GM12878 (cell line): ENCODE results near the gene PPT1.

Source experiments
- CEBPZ ChIP-seq: fragments of 150-350 bp; IDR thresholded peaks from 2 replicates; pipeline ENCODE4 v1.6.1; 2016; ENCODE audit warnings: low read depth, low read length
- CTCF ChIP-seq, 3 experiments: IDR thresholded peaks in 2 of 3; conservative IDR thresholded peaks in 1 of 3; 2 replicates each; pipeline ENCODE4 v1.5.1; 2011; ENCODE audit warnings: low read depth in 3 of 3, low read length in 3 of 3, mild to moderate bottlenecking in 3 of 3, control low read depth in 2 of 3, moderate library complexity in 2 of 3, inconsistent platforms in 1 of 3, mixed read lengths in 1 of 3; ENCODE audit not compliant: control insufficient read depth in 2 of 3, insufficient read depth in 1 of 3; ENCODE audit errors: extremely low read depth in 1 of 3
- FOS ChIP-seq: IDR thresholded peaks from 3 replicates; pipeline ENCODE4 v1.6.1; 2011; ENCODE audit warnings: borderline replicate concordance; ENCODE audit not compliant: insufficient read length; ENCODE audit errors: extremely low read depth
- HDAC6 ChIP-seq: fragments of 200-600 bp; sonication (generic); IDR thresholded peaks from one replicate; pipeline ENCODE4 v1.8.0; 2017; ENCODE audit warnings: antibody characterized with exemption; ENCODE audit not compliant: unreplicated experiment
- IKZF2 ChIP-seq, 2 experiments: fragments of 450-650 bp; IDR thresholded peaks; 2 replicates each; pipeline ENCODE4 v1.6.1; 2017; ENCODE audit warnings: mild to moderate bottlenecking in 2 of 2, moderate library complexity in 2 of 2
- USF1 ChIP-seq: IDR thresholded peaks from 2 replicates; pipeline ENCODE4 v1.6.1; 2011; ENCODE audit warnings: borderline replicate concordance, low read depth, mild to moderate bottlenecking, moderate library complexity, mixed read lengths, low read length; ENCODE audit not compliant: insufficient read depth; ENCODE audit errors: extremely low read length
- ZBTB33 ChIP-seq: fragments of 450-650 bp; IDR thresholded peaks from 2 replicates; pipeline ENCODE4 v1.6.1; 2017; ENCODE audit warnings: mild to moderate bottlenecking

GRCh38 chr1:40053138-40053887 lies 43.7 kb downstream of the PPT1 start:
- TF ChIP-seq ZBTB33 (no peak), HDAC6 (no peak), CTCF (IDR thresholded peaks at IDR 0.05 in 2 of 3, conservative IDR thresholded peaks at IDR 0.05 in 1 of 3; ENCODE audit: control insufficient read depth in 2 of 3, extremely low read depth in 1 of 3, insufficient read depth in 1 of 3, low read depth in 3 of 3, low read length in 3 of 3) (no peak), IKZF2 (IDR thresholded peaks at IDR 0.05) (no peak), USF1 (no peak), FOS (no peak), CEBPZ (no peak)
